ENCODE data around the gene C2CD4C.
"Not testable (repeated sequence)": the region's sequence is repeated elsewhere in the genome, so short reads cannot be mapped to it uniquely, and the experiment has no call there.

C2CD4C gene

DNA sequence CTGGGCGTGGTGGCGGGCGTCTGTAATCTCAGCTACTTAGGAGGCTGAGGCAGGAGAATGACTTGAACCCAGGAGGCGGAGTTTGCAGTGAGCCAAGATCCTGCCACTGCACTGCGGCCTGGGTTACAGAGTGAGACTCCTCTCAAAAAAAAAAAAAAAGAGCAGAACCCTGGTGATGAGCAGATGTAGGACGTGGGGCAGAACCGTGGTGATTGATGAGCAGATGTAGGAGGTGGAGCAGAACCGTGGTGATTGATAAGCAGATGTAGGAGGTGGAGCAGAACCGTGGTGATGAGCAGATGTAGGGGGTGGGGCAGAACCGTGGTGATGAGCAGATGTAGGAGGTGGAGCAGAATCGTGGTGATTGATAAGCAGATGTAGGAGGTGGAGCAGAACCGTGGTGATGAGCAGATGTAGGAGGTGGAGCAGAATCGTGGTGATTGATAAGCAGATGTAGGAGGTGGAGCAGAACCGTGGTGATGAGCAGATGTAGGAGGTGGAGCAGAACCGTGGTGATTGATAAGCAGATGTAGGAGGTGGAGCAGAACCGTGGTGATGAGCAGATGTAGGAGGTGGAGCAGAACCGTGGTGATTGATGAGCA, 28.2 kb downstream of the C2CD4C start:
- DNase-seq: not testable (repeated sequence)

DNA sequence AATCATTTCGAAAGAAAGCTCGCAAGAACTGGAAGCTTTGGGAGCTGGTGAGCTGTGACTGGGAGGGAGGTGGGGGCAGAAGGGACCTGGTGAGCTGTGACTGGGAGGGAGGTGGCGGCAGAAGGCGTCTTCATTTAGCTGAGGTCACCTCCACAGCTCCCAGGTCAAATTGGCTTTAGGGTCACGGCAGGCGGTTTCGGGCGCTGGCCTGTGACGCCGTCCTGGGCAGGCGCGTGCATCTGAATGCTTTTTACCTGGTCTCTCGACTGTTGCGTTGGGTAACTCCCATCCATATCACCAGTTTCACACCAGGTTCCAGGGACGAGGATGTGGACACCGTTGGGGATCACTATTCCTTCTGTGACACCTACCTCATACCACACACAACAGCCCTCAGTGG, 29.2 kb downstream of the C2CD4C start:
- DNase-seq: no peak

DNA sequence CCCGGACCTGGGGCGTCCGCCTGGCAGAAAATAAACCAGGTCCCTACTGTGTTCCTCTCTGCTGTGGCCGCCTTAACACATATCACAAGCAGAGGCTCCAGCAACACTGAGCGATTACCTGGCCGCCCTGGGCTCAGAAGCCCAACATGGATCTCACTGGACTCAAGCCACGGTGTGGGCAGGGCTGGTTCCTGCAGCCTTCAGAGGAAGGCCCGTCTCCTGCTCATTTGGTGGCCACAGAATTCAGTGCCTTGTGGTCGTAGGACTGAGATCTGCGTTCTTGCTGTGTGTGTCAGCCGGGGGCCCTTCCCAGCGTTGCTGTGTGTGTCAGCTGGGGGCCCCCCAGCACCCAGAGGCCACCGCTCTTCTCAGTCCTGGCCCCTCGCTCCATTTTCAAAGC, 30.2 kb downstream of the C2CD4C start:
- DNase-seq: no peak

DNA sequence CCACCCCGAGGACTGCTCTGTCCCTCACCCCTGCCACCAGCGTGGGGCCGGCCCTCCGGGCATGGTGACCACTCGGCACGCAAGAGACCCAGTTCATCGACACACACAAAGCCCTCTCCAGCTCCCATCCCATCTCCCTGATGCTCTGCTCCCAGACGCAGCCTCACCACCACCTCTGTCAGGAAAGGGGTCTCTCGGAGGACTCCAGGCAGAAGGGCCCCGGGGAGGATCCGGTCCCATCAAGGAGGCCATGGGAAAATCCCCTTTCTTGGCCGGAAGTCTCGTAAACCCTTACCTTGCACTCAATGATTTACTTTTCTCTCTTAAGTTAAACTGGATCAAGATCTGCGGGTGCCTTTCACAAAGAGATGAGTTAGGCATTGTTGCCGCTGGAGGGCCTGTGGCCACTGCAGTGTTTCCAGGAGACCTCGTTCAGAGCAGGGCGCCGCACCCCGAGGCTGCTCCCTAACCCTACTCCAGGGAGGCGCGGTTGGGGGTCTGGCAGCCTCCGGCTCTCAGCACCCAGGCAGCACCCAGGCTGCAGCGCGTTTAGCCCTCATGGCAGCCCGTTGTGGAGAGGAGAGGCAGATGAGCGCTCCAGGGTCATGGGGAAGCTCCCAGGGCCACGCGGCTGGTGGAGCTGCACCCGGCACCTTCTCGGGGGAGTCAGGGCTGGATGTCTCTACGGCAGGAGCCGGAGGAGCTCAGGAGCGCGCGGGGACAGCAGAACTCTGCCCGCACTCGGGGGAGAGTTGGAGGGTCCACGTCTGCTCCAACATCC, 31.0 kb downstream of the C2CD4C start:
- no peak for DNase-seq

DNA sequence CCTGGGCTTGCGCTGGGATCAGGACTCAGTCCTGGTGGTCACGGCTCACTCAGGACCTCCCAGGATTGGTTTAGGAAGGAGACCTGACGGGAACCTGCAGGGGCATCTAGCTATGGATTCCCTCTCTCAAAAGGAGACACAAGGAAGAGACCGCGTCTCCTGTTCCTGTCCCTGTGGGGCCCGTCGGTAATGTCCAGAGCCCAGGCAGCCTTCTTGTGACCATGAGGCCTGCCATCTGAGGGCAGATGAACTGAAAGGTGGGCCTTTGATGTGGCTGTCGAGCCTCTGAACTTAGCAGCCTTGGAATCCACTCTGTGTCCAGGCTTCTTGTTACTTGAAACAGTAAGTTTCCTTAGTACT, 32.9 kb downstream of the C2CD4C start:
- DNase-seq: no peak

DNA sequence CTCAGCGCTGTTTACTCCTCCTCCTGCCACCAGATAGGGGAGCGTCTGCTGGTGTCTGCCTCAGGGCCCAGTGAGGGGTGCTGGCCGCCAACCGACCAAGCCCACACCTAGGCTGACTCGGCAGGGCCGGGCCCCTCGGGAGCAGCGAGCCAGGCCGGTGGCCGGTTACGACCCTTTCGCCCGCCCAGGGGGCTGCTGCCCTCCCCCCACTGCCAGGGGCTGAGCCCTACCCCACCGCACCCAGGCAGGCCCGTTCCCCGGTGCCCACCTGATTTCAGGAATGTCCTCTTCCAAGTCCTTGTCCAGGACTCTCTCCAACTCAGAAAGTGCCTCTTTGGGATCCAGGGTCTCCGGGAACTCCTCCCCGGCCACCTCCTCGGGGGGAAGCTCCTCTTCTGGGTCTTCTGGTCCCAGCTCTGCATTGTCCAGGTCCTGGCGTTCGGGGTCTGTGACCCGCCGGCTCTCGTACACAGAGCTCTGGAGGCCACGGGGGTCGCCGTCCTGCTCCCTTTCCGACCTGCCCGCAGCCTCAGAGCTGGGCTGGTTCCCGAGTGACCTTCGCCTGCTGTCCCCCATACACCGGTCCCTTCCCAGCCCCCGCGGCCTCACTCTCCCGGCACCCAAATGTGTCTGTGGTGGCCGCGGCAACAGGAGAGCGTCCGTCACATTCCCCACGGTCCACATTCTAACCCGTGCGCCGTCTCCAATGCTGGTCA, 33.4 kb downstream of the C2CD4C start:
- DNase-seq: no peak

DNA sequence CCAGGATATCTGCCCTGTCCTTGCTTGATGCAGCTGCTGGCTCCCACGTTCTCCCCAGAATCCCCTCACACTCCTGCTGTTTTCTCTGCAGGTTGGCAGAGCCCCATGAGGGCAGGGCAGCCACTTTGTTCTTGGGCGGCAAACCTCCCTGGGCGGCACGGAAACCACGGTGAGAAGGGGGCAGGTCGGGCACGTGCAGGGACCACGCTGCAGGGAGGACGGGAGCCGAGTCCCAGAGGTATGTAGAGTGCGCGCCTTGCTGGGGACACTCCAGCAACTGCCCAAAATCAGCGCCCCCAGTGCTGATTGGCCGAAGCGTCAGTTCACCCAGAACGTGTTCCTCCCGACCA, 34.1 kb downstream of the C2CD4C start:
- no peak for DNase-seq

DNA sequence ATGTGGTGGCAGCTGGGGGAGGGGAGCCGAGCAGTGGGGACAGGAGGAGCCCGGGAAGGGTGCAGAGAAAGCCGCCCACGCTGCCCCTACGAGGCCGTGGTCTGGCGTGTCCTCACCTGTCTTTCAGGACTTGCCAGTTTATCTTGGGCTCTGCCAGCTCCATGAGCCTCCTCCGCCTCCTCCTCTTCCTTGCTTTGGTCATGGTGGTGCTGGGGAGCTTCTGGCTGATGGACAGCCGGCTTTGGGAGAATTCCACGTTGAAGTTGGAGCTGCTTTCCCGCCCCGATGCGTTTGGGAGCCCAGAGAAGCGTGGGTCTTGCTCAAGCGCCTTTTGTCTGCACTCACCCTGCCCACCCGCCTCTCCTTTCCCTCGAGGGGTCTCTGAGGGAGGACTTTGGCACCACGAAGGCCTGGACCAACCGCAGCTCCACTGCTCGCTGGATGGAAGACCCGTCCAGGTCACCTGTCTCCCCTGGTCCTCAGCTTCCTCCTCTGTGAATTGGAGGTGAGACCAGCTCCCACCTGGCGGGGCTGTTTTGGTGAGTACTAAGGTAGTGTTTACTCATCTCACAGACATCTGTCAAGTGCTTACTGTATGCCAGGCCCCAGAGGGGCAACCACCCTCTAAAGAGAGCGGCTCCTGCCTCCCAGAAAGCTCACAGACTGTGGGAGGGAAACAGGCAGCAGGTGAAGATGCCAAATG, 34.6 kb downstream of the C2CD4C start:
- no peak for DNase-seq

DNA sequence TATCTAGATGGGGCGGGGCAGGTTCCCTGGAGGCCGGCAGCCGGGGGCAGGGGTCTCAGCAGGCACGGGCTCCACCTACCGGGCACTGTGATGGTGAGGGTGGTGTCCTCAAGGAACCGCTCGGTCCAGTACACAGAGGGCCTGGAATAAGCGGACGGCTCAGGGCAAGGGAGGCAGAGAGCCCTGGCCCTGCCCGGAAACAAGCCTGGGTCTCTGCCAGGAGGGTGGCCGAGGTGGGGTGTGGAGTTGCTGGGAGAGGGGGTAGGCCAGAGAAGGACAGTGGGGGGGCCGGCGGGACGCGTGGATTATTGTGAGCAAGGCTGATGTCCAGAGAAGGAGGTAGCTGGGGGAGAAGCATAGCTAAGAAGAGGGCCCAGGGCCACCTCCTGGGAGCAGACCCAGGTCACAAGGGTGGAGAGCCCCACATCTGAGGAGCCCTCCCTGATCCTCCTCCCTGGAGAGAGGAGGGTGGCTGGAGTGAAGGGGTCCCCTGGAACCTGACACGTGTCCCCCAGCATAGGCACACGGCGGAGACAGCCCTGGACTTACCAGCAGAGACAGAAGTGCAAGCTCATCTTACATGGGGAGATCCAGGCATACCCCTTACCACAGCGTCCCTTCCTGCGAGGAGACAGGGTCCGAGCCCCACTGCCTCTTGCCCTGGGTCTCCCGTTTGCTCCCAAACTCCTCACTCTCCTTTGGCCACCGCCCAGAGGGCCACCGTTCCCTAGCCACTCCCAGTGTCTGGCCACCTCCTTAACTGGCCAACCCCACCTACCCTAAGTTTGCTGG, 35.4 kb downstream of the C2CD4C start:
- no peak for DNase-seq

DNA sequence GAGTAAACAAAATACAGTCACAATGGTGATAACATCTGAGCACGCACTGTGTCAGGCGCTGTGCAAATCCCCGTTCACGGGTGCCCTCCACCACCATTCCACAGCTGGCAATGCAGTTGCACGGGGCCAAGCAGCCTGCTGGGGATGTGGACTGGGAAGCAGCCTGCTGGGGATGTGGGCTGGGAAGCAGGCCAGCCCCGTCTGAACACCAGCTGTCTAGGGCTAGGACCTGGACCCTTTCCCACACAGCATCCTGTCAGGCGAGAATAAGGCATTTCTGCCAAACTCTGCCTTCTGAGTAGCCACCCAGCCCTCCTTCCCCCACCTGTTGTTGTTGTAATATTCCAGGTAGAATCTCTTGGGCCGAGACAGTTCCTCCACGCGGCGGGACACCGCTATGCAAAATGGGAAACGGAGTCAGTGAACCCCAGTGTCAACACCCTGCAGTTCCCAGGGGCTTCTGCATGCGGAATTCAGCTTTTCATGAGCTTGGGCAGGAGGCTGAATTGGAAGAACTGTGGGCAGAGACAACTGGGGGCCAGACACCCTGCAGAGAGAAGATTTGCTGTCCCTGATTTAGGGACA, 36.5 kb downstream of the C2CD4C start:
- no peak for DNase-seq

DNA sequence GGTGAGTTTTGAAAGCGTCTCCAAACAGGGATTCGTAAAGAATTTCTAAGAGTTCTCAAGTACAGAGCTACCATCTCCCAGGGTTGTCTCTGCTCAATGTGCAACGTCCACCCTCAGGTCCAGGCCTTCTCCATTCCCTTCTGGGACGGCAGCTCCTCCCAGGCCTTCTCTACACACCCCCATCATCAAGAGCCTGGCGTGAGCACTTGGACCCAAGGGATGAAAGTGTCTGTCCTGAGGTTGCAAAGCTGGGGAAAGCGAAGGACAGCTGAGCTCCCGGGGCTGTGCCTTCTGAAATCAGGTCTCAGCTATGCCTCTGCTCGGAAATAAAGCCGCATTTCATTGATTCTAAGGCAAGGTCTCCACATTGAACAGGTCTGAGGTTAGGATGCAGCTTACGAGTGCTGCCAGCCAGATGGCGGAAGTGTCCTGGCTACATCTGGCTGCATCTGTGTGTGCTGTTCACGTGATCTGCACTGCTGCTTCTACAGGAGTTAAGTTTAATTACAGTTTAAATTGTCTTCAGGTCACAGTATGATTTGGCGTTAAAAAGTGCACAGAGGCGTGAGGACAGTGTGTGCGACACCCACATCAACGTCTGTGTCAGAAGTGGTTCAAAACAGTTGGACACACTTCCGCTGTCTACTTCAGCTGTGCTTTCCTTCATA, 37.3 kb downstream of the C2CD4C start:
- no peak for DNase-seq

DNA sequence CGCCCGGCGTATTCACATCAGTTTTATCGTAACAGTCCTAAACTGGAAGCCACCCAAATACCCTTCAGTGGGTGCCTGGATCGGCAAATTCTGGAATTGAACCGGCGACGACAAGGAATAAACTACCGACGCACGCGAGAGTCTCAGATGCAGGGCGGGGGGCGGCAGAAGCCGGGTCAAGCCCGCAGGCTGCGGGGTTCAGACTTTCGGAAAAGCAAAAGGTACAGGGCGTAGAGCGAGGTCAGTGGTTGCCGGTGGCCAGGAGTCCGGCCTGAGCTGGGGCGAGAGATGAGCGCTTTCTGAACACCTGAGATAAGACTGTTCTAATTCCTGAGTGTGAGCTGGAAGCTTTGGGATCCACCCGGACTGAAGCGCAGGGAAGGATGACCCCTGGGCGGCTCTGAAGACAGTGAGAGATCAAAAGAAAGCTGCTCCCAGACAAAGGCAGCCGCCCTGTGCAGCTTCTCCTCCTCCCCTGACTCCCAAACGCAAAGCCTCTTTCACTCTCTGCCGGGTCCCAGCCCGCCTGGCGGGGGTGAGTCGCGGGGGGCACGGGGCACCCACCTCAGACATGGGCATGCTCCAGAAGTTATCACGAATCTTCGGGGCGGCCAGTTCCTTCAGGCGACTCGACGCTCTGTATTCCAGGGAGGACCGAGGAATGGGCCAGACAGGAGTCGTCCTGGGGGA, 38.2 kb downstream of the C2CD4C start:
- DNase-seq: no peak

DNA sequence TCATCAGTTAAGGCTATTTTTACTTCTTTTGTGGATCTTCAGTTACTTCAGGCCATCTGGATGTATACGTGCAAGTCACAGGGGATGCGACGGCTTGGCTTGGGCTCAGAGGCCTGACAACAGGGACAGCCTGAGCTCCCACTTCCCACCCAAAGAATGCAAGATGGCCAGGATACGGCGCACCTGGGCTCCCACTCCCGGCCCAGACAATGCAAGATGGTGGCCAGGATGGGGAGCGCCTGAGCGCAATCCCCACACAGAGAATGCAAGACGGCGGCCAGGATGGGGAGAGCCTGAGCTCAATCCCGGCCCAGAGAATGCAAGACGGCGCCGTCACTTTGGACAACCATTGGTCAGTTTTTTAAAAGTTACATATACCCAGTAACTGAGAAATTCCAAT, 39.1 kb downstream of the C2CD4C start:
- DNase-seq: no peak

DNA sequence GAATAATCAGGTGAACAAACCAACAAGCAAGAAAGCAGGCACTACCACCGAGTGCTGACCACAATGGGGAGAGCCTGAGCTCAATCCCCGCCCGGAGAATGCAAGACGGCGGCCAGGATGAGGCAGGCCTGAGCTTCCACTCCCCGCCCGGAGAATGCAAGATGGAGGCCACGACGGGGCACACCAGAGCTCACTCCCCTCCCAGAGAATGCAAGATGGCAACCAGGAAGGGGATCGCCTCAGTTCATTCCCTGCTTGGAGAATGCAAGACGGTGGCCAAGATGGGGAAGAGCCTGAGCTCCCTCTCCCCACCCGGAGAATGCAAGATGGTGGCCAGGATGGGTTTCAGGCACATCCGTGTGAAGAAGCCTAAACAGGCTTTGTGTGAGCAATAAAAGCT, 39.7 kb downstream of the C2CD4C start:
- DNase-seq: no peak

DNA sequence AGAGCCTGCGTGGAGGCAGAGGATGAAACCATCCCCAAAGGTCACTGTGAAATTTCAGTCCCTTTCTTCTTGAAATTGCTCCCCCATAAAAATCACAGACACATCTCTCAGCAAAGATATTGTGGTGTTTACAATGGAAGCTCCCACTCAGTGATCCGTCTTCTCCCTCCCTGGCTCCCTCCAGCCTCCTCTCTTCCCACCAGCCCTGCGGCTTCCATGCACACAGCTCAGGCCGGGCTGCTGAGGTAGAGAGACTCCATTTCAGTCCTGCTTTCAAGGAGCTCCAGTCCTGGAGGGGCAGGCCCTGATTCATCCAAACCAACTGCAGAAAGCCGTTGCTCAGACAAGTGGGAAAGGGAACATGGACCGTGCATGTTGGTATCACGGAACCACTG, 40.3 kb downstream of the C2CD4C start:
- no peak for DNase-seq

DNA sequence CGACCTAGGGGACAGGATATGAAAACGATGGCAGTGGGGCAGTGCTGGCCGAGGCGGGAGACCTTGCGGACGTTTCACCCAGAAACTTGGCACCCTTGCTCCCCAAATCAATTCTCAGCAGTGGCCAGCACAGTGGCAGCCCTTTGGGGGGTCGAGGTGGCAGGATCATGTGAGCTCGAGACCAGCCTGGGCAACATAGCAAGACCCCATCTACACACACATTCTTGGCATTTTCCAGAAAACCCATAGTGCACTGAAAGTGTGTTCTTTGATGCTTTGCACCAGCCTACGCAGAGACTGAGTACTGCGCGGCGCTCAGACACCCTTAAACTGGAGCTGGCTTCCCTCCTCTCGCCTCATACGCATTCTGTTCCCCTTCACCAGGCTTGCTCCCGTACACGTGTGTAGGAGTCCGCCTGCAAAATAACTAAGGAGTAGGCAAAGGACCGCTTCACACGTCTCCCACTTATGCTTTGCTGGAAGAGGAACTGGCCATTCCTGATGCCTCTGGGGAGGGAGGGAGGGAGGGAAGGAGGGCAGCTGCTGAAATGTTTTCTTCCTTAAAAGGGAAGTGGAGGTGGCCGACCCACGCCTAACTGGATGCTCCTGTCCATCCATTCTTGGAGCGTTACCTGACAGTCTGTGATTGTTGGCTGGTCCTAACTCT, 40.9 kb downstream of the C2CD4C start:
- no peak for DNase-seq

DNA sequence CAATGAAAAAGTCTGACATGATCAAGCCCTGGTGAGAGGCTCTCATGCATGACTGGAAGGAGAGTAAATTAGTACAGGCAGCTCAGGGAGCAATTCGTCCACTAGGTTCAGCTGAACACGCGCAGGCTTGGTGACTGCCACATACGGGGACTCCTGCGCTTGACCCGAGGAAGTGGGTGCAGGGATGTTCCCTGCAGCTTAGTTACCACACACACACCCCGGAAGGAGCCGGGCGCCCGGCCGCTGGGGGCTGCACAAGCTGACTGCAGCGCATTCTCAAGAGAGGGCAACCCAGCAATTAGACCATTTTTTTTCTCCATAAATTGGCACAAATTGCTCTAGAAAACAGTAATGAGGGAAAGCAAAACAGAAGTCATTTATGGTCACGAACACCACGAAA, 41.4 kb downstream of the C2CD4C start:
- DNase-seq: no peak

DNA sequence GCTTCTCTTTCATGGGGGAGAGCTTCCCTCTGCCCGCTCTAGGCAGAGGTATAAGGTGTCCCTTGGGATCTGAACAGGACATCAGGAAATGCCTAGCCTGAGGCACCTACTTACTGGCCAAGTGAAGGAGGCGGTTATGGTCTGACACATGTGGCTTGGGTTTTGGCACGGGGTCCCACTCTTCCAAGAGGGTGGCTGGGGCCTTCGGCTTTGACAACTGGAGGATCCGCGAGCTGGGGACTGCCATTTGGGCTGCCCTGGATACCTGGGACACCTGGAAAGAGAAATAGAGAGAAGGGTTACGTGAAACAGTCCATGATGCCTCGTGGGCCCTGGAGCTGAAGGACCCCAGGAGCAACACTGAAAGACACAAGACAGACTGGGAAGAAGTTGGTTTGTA, 42.0 kb downstream of the C2CD4C start:
- no peak for DNase-seq

DNA sequence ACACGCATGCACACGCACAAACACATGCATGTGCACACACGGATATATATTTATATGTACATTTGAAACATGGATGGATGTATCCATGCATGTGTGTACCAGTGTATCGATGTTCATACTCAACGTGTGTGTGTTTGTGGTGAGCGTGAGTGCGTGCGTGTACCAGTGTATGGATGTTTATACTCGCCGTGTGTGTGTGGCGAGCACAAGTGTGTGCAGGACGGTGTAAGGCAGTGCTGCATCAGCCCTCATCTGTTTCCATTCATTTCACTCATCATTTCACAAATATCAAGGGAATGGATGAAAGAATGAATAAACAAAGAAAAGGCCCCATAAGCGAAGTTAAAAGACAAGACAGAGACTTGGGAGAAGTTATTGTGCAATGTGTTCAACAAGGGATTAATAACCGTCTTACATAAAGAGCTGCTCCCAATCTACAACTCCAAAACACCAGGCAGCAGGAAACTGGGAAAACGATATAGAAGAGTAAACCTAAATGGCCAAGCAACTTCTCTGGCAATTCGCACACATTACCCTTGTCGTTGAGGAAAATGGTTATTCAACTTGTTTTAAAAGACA, 42.7 kb downstream of the C2CD4C start:
- no peak for DNase-seq
